ENCODE measurements around the gene MANF. TPM values are rescaled to one million over a fixed set of nuclear protein-coding genes. Genes with fewer than 3 reads are reported as not detected.

The MANF gene
- total RNA-seq, 1 donor from 2014 or later, result 130 TPM

GRCh38 chr3:51393134-51393495 is 8.0 kb downstream of the MANF start:
- H3K9me3 Mint-ChIP-seq (ENCODE audit: low read depth), result no peaks in the 10 kb centered on the region
- no peak for TF ChIP-seq CTCF (IDR thresholded peaks at IDR 0.05; ENCODE audit: unreplicated experiment)
- no peak for DNase-seq (ENCODE audit: low spot score, unreplicated experiment)
- H3K36me3 Mint-ChIP-seq (ENCODE audit: insufficient read depth), result peaks cover 32% of the 10 kb centered on the region
- H3K27me3 Mint-ChIP-seq, result no peaks in the 10 kb centered on the region
- peaks cover 34% of the 10 kb centered on the region for H3K4me1 Mint-ChIP-seq (ENCODE audit: low read depth)
- H3K27ac Mint-ChIP-seq, result peak overlapping the region; percentile 91
- H3K4me3 Mint-ChIP-seq (ENCODE audit: low read depth), result peak overlapping the region; percentile 85

- H3K9me3 Mint-ChIP-seq (ENCODE audit: low read depth), result no peaks in the 10 kb centered on the region
- peaks cover 31% of the 10 kb centered on the region for H3K4me1 Mint-ChIP-seq (ENCODE audit: low read depth)
- H3K4me3 Mint-ChIP-seq (ENCODE audit: low read depth), result peak overlapping the region; percentile 63
- H3K27me3 Mint-ChIP-seq, result no peaks in the 10 kb centered on the region
- DNase-seq (ENCODE audit: low spot score, unreplicated experiment), result no peak
- H3K36me3 Mint-ChIP-seq (ENCODE audit: insufficient read depth), result peaks cover 29% of the 10 kb centered on the region
- peak overlapping the region; percentile 81 for H3K27ac Mint-ChIP-seq
- TF ChIP-seq CTCF (IDR thresholded peaks at IDR 0.05; ENCODE audit: unreplicated experiment), result no peak
Observed at GRCh38 chr3:51393564-51393963, 8.5 kb downstream of the MANF start.

GRCh38 chr3:51394541-51394940 is 9.4 kb downstream of the MANF start:
- no peak for DNase-seq (ENCODE audit: low spot score, unreplicated experiment)
- Mint-ChIP-seq H3K27me3 (no peaks in the 10 kb centered on the region), H3K27ac (peak overlapping the region; percentile 84), H3K9me3 (ENCODE audit: low read depth) (no peaks in the 10 kb centered on the region), H3K4me3 (ENCODE audit: low read depth) (peak overlapping the region; percentile 63), H3K4me1 (ENCODE audit: low read depth) (peaks cover 25% of the 10 kb centered on the region), H3K36me3 (ENCODE audit: insufficient read depth) (peaks cover 24% of the 10 kb centered on the region)
- TF ChIP-seq CTCF (IDR thresholded peaks at IDR 0.05; ENCODE audit: unreplicated experiment), result no peak

- DNase-seq (ENCODE audit: low spot score, unreplicated experiment), result no peak
- Mint-ChIP-seq H3K27ac (peak overlapping the region; percentile 91), H3K27me3 (no peaks in the 10 kb centered on the region), H3K36me3 (ENCODE audit: insufficient read depth) (peaks cover 24% of the 10 kb centered on the region), H3K4me1 (ENCODE audit: low read depth) (peaks cover 22% of the 10 kb centered on the region), H3K9me3 (ENCODE audit: low read depth) (no peaks in the 10 kb centered on the region), H3K4me3 (ENCODE audit: low read depth) (peak overlapping the region; percentile 31)
- TF ChIP-seq CTCF (IDR thresholded peaks at IDR 0.05; ENCODE audit: unreplicated experiment), result no peak
Observed at GRCh38 chr3:51395493-51396213, 10.6 kb downstream of the MANF start.

- Mint-ChIP-seq H3K27me3 (no peaks in the 10 kb centered on the region), H3K36me3 (ENCODE audit: insufficient read depth) (peaks cover 24% of the 10 kb centered on the region), H3K4me3 (ENCODE audit: low read depth) (no peak overlapping the region), H3K9me3 (ENCODE audit: low read depth) (no peaks in the 10 kb centered on the region), H3K4me1 (ENCODE audit: low read depth) (peaks cover 22% of the 10 kb centered on the region), H3K27ac (peak overlapping the region; percentile 91)
- no peak for TF ChIP-seq CTCF (IDR thresholded peaks at IDR 0.05; ENCODE audit: unreplicated experiment)
- DNase-seq (ENCODE audit: low spot score, unreplicated experiment), result no peak
Observed at GRCh38 chr3:51396401-51396800, 11.3 kb downstream of the MANF start.

Data from progenitor cell of endocrine pancreas (in vitro differentiated cells).